GM18508 (cell line): ENCODE data around the gene DCAF4.

Experiments used
- ATAC-seq: cut with Tn5 transposase; IDR thresholded peaks from one replicate; pipeline ENCODE4 v1.9.1; 2021; ENCODE audit warnings: moderate number of reproducible peaks; ENCODE audit not compliant: insufficient read depth, unreplicated experiment

Gene DCAF4

DNA sequence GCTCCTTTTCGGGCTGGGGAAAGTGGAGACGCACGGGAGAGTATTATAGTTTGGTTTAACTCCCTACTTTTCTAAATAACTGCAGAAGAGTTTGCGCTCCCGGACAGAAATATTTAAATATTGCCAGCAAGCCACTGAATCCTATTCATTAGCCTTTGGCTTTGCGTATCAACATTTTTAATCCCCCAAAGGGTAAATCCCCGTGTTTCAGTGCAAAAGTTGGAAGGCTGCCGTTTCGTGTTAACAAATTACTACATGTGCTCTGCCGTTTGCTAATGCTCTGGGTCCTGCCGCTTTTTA, 32.0 kb upstream of the DCAF4 start:
- no peak for ATAC-seq

DNA sequence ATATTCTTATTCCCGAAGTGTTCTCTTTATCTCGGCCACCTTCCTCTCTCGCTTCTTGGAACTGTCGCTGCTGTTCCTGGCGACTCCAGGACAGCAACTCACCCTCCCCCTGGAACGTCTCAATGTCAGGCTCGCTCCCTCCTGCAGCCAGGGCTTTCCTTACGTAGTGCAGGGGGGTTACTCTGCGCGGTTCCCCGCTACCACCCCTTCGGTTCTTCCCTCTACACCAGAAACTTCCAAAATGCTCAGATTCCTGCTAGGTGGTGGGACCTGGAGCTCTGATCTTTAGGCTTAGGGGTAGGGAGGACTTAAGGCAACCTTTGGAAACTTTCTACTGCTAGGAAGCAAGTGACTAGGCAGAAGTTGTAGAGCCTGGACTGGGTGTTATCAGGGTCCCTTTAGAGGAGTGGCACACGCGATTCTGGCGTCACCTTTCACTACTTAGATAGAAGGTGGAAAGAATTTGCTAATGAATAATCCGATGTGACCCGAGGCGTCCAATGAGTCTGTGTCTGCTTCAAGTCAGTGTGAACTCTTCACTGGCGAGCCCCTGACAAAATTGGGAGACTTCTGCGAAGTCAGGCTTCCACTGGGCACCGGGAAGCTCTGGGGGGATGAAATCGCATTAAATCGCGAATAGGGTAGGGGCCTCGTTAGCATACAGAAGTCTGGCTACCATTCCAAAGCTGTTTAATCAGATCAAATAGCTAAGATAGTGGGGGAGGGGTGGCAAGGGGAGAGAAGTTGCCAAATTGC, 31.5 kb upstream of the DCAF4 start:
- ATAC-seq: no peak

DNA sequence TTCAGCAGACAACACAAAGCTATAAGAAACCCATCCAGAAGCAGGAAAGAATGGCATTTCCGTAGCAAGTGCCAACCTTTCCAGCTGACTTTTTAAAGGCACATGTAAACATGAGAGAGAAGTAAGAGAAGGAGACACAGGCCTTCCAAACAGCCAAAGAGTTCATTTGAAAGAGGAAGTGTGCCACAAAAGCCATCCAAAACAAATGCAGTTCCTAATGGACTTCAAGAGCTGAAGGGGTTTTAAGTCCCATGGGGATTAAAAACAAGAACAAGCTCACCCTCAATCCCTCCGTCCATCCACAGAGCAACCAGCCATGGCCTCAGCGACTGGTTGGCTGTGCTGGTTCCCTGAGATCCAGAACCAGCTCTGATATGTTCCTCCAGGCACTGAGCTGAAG, 27.8 kb upstream of the DCAF4 start:
- ATAC-seq: no peak

DNA sequence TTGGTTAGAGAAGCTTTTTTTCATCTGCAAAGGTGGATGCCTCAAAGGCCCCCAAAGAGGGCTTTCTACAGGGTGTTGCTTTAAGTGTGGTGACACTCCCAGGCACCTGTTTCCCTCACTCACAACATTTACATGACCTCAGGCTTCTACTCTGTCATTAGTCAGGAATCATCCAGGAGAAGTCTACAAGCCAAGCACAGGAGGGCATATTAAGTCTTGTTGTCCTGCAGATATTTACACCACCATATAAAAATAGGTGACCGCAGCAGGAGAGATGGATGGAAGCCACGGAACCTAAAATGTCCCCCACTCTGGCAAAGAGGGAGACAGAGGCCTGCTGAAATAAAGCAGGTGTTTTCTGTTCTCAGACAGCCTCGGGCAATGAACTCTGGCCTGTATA, 24.9 kb upstream of the DCAF4 start:
- no peak for ATAC-seq

DNA sequence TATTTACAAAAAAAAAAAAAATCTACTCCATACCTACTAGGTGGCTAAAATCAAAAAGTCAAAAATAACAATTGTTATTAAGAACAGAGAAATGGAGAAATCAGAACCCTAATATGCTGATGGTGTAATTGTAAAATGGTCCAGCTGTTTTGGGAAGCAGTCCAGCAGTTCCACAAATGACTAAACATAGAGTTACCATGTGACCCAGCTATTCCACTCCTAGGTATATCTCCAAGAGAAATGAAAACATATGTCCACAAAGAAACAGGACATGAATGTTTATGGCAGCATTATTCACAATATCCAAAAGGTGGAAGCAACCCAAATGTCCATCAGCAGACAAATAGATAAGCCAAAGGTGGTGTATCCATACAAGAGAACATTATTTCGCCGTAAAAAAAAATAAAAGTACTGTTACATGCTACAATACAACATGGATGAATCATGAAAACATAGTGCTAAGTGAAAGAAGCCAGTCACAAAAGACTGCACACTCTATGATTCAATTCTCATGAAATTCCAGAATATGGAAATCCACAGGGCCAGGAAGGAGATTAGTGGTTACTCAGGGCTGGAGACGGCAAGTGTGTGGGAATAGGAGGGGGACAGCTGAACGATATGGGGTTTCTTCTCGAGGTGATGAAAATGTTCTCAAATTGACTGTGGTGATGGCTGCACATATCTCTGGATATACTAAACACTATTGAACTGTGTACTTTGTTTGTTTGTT, 23.3 kb upstream of the DCAF4 start:
- no peak for ATAC-seq

DNA sequence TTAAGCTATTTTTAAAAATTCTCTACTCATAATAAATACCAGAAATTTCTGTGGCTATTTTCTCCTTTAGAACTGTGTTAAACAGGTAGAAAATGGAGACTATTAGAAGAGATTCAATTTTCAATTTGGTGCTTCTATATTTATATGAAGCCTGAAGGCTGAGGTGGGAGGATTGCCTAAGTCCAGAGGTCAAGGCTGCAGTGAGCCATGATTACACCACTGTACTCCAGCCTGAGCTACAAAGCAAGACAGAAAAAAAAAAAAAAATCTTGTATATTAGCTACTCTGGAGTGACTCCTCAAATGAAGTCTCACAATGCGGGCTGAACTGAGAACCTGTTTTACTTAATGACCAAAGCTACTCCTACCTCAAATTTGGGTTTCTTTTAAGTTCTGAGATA, 22.5 kb upstream of the DCAF4 start:
- no peak for ATAC-seq

DNA sequence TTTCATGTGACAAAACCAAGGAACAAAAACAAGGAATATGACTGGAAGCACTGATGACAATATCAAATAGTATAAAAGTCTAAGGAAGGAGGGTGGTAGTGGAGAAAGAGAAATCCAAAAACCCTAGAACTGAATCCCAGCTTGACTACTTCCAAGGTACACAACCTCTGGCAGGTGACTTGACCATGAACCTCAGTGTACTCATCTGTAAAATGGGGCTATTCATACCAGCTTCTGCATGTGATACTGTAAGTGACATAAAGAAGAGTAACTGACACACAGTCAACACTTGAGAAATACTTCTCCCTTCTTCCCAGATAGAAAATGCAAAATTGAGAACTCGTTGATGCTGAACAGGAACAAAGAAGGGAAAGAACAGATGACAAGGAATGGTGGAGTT, 22.0 kb upstream of the DCAF4 start:
- no peak for ATAC-seq

DNA sequence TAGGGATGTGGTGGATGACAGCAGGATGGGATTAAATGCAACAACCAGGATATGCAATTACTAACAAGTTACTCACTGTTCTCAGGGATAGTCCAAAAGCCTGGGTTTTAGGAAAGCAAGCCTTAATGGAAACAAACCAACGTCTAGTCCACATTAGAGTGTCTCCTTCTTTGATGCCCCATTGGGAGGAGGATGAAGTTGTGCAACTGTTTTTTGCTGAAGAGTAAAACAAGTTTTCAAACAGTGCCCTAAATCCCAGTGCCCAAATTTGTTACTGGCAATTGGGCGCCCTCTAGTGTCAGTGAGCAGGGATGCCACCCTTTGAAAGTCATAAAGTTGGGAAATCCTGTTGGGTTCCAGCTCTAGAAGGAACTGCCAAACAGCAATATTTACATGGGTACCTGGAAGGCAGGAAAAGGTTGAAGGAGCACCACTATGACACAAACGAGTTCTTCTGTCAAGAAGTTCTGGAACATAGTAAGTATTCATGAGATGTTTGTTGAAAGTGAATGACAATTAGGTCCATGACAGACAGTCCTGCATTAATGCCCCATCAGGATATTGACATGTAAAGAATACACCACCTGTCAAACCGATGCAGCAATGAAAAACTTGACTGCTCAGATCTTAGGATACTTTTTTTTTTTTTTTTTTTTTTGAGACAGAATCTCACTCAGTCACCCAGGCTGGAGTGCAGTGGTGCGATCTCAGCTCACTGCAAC, 21.3 kb upstream of the DCAF4 start:
- ATAC-seq: no peak

DNA sequence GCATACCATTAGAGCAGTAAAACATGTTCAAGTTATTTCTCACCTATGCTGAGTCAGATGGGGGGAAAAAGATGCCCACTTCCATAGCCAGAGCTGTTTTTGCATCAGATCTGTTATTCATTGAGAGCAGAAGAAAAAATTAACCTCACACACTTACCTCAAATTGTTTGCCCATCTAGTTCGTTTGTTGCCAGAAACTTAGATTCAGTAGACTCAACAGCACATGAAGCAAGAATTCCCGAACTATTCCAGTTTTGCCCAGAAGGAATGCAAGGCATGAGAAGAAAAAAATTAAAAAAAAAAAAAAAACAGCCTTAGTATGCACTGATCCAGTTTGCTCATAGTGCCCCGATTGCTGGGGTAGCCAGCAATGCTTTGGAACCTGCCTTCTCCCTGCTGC, 19.9 kb upstream of the DCAF4 start:
- no peak for ATAC-seq

DNA sequence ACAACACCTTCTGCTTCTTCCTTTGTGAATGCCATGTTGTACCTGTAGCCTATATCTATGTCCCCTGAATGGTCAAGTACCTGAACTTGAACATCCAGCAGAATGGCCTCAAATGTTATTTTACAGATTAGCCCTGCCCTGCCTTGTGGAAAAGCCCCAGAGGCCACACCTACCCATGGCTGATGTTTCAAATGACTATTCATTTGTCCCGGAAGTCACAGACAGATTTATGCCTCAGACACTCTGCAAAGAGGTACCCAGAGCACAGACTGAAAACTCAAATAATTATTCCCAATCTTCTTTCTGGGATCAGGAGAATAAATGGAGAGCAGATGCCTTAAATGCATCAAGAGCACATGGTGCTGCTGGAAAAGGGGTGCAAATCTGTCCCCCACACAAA, 19.4 kb upstream of the DCAF4 start:
- ATAC-seq: no peak

DNA sequence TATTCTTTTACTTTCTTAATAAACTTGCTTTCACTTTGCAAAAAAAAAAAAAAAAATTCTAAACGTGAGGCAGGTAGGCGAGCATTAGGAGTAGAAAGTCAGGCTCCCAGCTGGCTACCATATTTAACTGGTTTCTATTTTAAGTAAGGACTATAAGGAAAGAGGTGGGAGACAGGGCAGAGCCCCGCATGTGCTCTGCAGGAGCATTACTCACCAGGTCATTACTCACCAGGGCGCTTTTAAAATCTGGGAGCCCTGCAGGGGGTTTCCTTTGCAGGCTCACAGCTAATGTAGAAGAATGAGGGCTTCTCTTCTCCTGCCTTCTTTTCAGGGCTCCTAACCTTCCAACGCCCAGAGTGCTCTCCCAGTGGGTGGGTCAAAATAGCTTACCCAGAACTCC, 18.4 kb upstream of the DCAF4 start:
- no peak for ATAC-seq

DNA sequence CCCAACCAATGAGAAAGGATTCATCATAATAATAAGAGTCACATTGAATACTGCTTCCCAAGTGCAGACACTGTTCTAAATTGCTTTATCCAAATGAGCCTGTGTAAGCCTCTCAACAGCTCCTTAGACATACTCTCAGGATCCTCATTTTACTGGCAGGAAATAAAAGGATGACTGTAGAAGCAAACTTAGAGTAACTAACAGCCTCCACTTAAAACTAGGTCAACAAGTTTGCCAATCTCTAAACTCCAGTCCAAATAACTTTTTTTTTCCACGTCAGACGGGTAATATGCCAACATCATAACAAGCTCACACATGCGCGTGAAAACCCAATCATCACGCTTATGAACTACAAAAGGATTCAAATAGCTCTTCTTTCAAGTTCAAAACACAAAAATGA, 17.1 kb upstream of the DCAF4 start:
- no peak for ATAC-seq

DNA sequence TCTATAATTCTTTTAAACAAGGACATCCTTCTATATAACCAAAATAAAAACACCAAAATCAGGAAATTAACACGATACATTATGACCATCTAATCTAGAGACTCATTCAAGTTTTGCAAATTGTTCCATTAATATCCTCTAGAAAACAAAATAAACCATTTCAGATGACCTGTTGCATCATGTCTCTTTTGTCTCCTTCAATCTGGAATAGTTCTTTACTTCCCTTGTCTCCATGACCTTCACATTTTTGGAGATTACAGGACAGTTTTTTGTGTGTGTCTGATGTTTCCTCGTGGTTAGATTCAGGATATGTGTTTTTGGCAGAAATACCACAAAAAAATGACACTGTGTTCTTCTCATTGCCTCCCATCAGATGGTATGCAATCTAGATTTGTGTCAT, 12.5 kb upstream of the DCAF4 start:
- no peak for ATAC-seq

DNA sequence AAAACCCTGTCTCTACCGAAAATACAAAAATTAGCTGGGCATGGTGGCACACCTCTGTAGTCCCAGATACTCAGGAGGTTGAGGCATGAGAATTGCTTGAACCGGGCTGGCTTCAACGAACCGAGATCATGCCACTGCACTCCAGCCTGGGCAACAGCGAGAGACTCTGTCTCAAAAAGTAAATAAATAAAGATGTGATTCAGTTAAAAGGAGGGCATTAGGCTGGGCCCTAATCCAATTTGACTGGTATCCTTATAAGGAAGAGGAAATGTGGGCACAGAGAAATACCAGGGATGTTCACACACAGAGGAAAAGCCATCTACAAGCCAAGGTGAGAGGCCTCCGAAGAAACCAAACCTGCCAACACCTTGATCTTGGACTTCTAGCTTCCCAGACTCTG, 10.1 kb upstream of the DCAF4 start:
- no peak for ATAC-seq

DNA sequence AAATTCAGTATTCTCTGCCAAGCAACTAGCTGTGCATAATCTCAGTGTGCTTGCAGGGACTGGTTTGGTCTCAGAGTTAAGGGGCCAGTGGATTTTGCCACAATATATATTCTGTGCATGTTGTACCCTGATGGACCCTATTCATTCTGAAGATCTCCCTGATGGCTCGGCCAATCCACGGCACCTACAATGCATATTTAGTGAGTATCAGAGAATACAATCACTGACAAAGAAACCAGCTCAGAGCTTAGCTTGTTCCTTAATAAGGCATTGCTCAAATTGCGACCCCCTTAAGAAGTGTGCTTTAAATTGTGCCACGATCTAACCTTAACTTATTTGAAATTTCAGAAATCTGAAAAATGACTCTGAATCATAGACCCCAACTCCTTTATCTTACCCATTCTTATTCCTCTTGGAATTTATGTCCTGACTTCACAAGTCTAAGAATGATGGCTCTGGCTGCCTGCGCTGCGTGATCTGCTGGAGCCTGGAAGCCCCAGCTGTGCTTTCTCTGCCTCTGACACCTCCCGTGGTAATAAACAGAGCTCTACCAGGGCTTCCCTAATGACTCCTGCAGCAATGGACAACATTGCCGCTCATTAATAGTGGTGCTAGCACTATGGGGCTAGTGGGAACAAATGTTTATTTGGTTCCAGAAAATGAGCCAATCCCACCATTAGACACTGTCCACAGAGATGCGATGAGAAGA, 9.0 kb upstream of the DCAF4 start:
- no peak for ATAC-seq

DNA sequence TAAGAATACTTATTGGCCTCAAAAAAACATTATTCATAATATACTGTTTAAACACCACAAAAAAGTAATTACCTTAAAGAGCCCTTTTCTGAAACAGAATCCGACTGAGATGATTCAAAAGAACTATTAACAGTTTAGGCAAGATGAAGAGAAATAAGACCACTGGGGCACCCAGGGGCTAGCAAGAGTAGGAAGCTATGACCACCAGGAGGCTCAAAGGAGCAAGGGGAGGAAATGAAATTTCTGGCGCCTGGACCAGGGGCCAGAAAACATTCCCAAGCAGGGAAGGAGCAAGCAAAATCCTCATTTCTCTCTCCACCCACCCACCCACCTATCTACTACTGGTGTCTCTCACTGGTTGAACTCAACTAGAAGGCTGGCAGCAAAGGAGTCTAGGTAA, 6.3 kb upstream of the DCAF4 start:
- ATAC-seq: no peak

DNA sequence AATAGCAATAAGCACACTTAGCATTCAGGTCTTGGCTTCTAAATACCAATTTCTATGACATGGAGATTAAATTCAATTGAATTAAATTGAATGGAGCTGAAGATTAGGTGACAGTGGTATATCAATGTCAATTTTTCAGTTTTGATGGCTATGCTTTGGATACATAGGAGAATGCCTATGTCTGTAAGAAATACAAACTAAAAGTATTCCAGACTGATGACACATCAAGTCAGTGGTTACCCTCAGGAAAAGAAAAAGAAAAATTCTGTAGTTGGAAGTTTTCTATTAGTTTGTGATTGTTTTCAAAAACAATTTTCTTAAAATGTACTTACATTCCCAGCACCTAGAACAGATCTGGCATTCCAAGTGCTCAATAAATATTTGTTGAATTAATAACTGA, 4.9 kb upstream of the DCAF4 start:
- ATAC-seq: no peak

DNA sequence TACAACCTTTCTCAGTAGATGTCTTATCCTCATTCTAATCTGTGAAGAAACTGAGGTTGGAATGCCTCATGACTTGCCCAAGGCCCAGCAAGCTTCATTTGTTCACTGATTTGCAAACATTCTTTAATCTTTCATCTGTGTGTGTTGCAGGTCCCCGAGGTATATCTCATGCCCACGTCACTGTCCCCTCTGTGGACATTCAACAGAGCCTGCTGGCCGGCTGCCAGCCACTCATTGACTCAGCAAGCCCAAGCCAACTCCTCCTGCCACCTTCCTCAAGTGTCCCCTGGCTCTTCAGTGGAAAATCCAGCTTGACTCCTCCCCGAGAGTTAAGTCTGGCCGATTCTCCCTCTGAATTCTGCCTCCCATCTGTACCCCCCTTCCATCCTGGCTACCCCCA, 1.9 kb upstream of the DCAF4 start:
- no peak for ATAC-seq

DNA sequence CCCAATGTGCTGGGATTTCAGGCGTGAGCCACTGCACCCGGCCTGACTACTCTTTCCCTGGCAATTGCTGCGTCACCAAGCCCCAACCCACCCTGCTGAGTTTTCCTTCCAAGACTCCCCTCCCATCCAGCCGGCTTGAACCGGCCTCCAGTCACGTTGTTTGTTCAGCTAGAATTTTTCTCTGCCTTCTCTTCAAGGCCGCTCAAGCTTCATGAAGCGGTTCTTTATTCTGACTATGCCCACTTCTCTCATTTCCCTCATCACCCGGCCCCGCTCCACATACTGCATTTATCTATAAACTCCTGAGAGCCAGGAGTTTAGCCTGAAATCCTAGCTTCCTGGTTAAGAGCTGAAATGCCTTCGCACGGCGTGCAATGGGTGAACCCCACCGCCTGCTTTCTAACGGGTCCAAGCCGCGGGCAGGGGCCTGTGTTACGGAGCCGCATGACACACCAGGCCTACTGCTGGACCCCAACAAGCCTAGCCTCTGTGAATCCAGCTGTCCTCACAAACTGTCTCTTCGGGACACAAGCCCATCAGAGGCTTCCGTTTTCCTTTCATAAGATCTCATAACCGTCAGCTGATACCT, 999 bp upstream of the DCAF4 start:
- ATAC-seq: no peak

DNA sequence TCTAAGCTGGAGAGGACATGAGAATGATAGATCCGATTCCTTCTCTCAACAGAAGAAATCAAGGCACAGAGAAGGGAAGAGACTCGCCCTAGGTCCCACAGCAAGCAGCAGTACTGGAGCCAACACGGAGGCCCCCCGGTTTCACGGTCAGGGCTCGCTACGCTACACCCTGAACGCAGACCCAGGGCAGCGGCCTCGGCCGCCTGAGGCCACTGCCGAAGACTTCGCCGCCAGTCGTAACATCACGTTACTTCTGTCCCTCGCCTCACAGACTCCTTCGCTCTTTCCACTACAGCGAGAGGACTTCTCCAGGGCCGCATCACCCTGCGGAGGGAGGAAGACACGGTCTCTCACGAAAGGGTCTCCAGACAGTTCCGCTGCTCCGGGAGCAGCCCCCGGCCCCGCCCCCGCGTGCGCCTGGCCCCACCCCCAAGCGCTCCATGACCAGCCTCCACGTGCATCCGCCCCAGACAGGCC, 411 bp upstream of the DCAF4 start:
- peak; percentile 15 for ATAC-seq

DNA sequence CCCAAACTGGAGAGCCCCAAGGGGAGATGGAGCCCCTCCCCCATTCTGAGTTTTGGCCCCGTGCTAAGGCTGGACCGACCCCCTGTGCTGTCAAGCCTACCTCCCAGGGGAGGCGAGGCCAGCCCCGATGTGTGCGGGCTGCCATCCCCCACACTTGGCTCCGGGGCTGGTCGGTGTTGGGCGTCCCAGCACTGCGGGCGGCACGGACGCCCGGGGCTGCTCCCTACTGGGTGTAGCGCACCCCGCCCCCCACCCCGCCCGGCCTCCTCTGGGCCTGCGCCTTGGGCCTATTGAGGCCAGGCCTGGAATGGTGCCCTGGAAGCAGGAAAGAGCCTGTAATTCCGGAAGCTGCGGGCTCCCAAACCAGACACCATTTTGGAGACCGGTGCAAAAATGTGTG, 2.6 kb downstream of the DCAF4 start:
- ATAC-seq: no peak
